GM15510 (cell line): ENCODE data around the gene GUK1.

ENCODE experiments used
- POLR2A ChIP-seq: IDR thresholded peaks from 3 replicates; pipeline ENCODE4 v1.6.1; 2011; ENCODE audit warnings: borderline replicate concordance; ENCODE audit not compliant: insufficient read length; ENCODE audit errors: extremely low read depth

GUK1 gene

DNA sequence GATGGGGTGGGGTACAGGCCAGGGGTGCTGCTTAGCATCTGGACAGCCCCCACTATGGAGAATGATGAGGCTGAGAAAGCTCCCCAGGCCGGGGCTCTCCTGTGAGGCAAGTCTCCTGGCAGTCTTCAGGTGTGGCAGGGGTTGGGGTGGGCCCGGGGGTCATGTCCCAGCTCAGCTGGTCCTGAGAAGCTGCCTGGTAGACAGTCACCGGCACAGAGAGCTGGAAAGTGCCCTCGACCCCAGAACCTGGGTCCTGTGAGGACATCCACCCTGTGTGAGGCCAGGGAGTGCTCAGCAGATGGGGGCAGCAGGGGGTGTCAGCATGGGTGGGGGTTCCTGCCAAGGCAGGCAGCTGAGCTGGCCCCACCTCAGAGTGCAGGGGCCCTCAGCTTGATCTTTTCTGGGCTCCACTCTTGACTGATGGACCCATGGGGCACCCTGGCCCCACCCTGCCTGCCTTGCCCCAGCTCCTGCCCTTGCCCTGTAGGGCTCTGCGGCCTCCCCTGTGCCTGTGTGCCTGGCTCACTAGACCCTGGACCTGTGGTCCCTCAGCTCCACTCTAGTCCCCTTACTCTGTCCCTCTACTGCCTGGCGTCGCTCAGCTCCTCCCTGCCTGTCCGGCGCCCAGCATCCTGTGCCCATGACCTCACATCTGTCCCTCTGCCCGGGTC is 31.3 kb downstream of the GUK1 start:
- TF ChIP-seq POLR2A = no peak

DNA sequence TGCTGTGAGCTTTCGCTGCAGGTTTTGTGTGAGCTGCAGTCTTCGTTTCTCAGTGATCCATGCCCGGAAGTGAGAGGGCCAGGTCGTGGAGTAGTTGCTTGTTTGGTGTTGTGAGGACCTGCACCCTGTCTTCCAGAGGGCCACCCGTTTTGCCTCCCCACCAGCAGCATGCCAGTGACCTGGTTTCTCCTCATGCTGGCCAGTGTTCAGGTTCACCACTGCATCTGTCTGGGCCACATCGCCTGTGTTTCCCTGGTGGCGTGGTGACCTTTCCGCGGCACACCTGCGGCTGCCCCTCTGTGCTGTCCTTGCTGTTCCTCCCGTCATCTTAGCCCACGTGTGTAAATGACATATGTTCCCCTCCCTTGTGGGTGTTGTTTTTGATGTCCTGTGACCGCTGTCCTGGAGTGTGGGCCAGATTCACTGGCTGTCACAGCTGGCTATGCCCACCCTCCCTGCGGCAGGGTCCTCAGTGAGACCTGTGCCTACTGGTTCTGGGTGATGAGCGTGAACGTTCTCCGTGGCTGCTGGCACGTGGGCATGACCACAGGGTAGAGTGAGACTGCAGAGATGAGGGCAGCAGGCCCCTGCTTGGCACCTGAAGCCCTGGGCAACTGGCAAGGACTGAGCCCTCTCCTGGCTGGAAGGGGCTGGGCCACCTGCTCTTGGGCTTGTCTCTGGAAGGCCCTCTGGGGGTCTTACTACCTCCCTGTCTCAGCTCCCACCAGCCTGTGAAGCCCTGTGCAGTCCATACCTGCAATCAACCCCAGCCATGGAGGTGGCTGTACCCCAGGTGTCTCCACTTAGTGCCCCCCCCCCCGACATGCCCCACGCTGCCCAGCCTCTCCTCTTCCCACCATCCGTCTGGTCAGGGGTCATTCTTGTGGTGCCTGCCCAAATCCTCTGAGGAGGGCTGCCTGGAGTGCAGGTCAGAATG is 32.8 kb downstream of the GUK1 start:
- no peak for TF ChIP-seq POLR2A

- TF ChIP-seq POLR2A = no peak
These were observed 34.6 kb downstream of the GUK1 start for GRCh38 chr1:228174482-228175315.

GRCh38 chr1:228175316-228176023 is 35.4 kb downstream of the GUK1 start:
- no peak for TF ChIP-seq POLR2A

DNA sequence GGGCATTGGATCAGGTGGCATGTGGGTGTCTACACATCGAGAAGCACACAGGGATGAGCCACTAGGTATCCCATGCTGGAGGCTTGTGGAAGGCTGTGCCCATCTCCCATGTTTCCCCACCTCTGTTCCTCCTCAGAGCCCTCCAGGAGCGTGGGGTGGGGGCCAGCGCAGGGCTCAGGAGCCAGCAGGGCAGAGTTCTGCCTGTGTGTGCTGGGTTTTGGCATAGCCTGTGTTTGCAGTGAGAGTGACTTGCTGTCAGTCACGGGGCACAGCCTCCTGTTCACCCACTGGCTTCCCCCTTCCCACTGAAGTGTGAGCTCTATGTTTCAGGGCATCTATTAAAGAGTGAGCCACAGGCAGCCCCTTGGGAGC is 35.9 kb downstream of the GUK1 start:
- no peak for TF ChIP-seq POLR2A

GRCh38 chr1:228176461-228177182 is 36.5 kb downstream of the GUK1 start:
- TF ChIP-seq POLR2A = no peak

DNA sequence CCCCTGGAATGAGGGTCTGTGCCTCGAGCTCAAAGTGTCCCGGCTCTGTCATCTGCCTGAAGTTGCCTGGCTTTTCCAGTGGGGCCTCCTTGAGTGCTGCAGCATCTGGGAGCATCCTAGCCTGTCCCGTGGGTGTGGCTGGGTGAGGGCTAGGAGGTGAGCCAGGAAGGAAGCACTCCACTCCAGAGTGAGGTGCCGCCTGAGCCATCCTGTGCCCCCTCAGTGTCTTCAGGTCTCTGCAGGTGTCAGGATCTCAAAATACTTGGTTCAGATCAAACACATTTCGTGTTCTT is 37.0 kb downstream of the GUK1 start:
- no peak for TF ChIP-seq POLR2A

GRCh38 chr1:228177721-228178710 is 37.9 kb downstream of the GUK1 start:
- TF ChIP-seq POLR2A = no peak

- no peak for TF ChIP-seq POLR2A
These were observed 38.9 kb downstream of the GUK1 start for GRCh38 chr1:228178737-228179684.

DNA sequence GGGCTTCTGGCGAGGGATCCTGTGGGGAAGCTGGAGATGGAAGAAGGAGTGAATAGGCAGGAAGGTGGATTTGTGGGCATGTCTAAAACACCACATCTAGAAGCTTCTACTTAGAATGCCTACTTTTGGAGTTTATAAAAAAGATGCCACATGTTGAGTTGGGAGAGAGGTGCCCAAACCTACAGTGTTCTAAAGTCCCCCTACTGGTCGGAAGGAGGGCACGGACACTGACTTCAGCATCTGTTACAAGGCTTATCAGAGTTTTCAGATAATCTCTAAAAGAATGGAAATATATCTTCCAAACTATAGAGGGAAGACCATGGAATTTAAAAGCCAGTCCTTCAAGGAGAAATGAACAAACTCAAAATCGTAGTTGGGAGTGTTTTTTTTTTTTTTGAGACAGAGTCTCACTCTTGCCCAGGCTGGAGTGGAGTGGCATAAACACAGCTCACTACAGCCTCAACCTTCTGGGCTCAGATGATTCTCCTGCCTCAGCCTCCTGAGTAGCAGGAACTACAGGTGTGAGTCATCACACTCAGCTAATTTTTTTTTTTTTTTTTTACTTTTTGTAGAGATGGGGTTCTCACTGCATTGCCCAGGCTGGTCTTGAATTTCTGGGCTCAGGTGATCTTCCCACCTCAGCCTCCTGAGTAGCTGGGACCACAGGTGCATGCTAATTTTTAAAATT is 40.3 kb downstream of the GUK1 start:
- no peak for TF ChIP-seq POLR2A

GRCh38 chr1:228180959-228181644 is 41.0 kb downstream of the GUK1 start:
- no peak for TF ChIP-seq POLR2A
